A673 (cell line): Measurements from ENCODE around the gene UBE3B.

Experiments used
- EZH2 ChIP-seq: fragments of 200-600 bp; sonication (generic); IDR thresholded peaks from 2 replicates; pipeline ENCODE4 v1.6.1; 2017; ENCODE audit warnings: borderline replicate concordance, low read depth, mild to moderate bottlenecking, mixed read lengths, antibody characterized with exemption, low read length; ENCODE audit not compliant: poor library complexity, severe bottlenecking
- TF ChIP-seq, protein P1 (sequence below): fragments of 300-800, 200-600 bp; sonication (generic); conservative IDR thresholded peaks from 2 replicates; pipeline ENCODE4 v1.5.1; 2017; ENCODE audit warnings: low read depth, mild to moderate bottlenecking, antibody characterized with exemption, low read length, moderate library complexity, mixed read lengths

DNA sequence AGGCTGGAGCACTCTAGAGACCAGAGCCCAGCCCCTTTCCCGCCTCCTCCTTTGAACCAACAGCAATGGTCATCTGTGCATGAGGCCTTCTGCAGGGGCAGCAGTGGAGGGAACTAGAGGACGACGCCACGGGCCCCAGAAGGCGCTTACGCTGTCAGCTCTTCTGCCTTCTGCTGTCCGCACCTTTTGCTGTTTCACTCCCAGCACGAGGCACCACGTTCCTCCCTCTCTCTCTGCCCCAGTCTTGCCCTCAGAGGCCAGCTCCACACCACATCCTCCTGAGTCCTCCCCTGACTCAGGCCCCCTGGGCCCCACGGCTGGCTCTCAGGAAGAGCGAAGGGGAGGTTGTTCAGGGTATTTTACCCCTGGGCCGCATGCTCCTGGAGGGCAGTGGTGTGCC is 80.4 kb downstream of the UBE3B start:
- TF ChIP-seq, protein P1, sequence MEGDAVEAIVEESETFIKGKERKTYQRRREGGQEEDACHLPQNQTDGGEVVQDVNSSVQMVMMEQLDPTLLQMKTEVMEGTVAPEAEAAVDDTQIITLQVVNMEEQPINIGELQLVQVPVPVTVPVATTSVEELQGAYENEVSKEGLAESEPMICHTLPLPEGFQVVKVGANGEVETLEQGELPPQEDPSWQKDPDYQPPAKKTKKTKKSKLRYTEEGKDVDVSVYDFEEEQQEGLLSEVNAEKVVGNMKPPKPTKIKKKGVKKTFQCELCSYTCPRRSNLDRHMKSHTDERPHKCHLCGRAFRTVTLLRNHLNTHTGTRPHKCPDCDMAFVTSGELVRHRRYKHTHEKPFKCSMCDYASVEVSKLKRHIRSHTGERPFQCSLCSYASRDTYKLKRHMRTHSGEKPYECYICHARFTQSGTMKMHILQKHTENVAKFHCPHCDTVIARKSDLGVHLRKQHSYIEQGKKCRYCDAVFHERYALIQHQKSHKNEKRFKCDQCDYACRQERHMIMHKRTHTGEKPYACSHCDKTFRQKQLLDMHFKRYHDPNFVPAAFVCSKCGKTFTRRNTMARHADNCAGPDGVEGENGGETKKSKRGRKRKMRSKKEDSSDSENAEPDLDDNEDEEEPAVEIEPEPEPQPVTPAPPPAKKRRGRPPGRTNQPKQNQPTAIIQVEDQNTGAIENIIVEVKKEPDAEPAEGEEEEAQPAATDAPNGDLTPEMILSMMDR, result no peak
- no peak for TF ChIP-seq EZH2
